GM12801 (cell line): ENCODE results near the gene MSANTD1.

Experiments
- CTCF ChIP-seq: IDR thresholded peaks from one replicate; pipeline ENCODE4 v1.5.1; 2011; ENCODE audit warnings: control low read depth; ENCODE audit not compliant: insufficient read length; ENCODE audit errors: extremely low read depth

Gene MSANTD1

GRCh38 chr4:3212391-3213105 is 36.4 kb upstream of the MSANTD1 start:
- no peak for TF ChIP-seq CTCF

- no peak for TF ChIP-seq CTCF
Observed at GRCh38 chr4:3213106-3213425, 35.9 kb upstream of the MSANTD1 start.

- TF ChIP-seq CTCF: no peak
Observed at GRCh38 chr4:3213661-3214250, 35.2 kb upstream of the MSANTD1 start.

GRCh38 chr4:3215256-3215655 is 33.7 kb upstream of the MSANTD1 start:
- TF ChIP-seq CTCF: no peak

GRCh38 chr4:3215733-3216132 is 33.2 kb upstream of the MSANTD1 start:
- no peak for TF ChIP-seq CTCF

GRCh38 chr4:3217266-3217665 is 31.7 kb upstream of the MSANTD1 start:
- TF ChIP-seq CTCF: no peak

GRCh38 chr4:3217771-3218170 is 31.2 kb upstream of the MSANTD1 start:
- no peak for TF ChIP-seq CTCF
